ENCODE measurements around the gene DCDC2.
"Not testable (repeated sequence)": the region's sequence is repeated elsewhere in the genome, so short reads cannot be mapped to it uniquely, and the experiment has no call there.

The DCDC2 gene

GRCh38 chr6:24378473-24379097 is 20.7 kb upstream of the DCDC2 start:
- DNase-seq, result no peak

- DNase-seq, result no peak
Observed at GRCh38 chr6:24376871-24377270, 19.0 kb upstream of the DCDC2 start.

GRCh38 chr6:24374612-24375011 is 16.8 kb upstream of the DCDC2 start:
- DNase-seq, result no peak

- DNase-seq, result not testable (repeated sequence)
Observed at GRCh38 chr6:24365103-24365633, 7.3 kb upstream of the DCDC2 start.

GRCh38 chr6:24362363-24362762 is 4.5 kb upstream of the DCDC2 start:
- not testable (repeated sequence) for DNase-seq

GRCh38 chr6:24359640-24360454 is 2.0 kb upstream of the DCDC2 start:
- DNase-seq, result peak; percentile 61

- DNase-seq, result no peak
Observed at GRCh38 chr6:24358219-24358821, 461 bp upstream of the DCDC2 start.

GRCh38 chr6:24356310-24356973 is 1.4 kb downstream of the DCDC2 start:
- no peak for DNase-seq

- no peak for DNase-seq
Observed at GRCh38 chr6:24355393-24355792, 2.5 kb downstream of the DCDC2 start.

GRCh38 chr6:24353861-24354260 is 4.0 kb downstream of the DCDC2 start:
- no peak for DNase-seq

- DNase-seq, result no peak
Observed at GRCh38 chr6:24352434-24352833, 5.4 kb downstream of the DCDC2 start.

GRCh38 chr6:24344976-24345375 is 12.9 kb downstream of the DCDC2 start:
- DNase-seq, result no peak

- DNase-seq, result no peak
Observed at GRCh38 chr6:24340998-24341938, 16.6 kb downstream of the DCDC2 start.

GRCh38 chr6:24339932-24340331 is 17.9 kb downstream of the DCDC2 start:
- no peak for DNase-seq

GRCh38 chr6:24334285-24334684 is 23.6 kb downstream of the DCDC2 start:
- no peak for DNase-seq

- no peak for DNase-seq
Observed at GRCh38 chr6:24332317-24332716, 25.5 kb downstream of the DCDC2 start.

- DNase-seq, result no peak
Observed at GRCh38 chr6:24330137-24330732, 27.6 kb downstream of the DCDC2 start.

- no peak for DNase-seq
Observed at GRCh38 chr6:24329451-24329850, 28.4 kb downstream of the DCDC2 start.

- DNase-seq, result no peak
Observed at GRCh38 chr6:24329022-24329421, 28.8 kb downstream of the DCDC2 start.

GRCh38 chr6:24327756-24328155 is 30.1 kb downstream of the DCDC2 start:
- no peak for DNase-seq

- DNase-seq, result no peak
Observed at GRCh38 chr6:24325978-24326377, 31.9 kb downstream of the DCDC2 start.

GRCh38 chr6:24324617-24325016 is 33.2 kb downstream of the DCDC2 start:
- DNase-seq, result no peak

All from SHP77 treated with DMSO at 0.1 percent for 48 hours (cell line).